Measurements from ENCODE around the gene ARHGEF7. TPM values are rescaled to one million over a fixed set of nuclear protein-coding genes. Genes with fewer than 3 reads are reported as not detected.
A peak's percentile ranks its signal among the peaks of the same experiment; 100 is the strongest.

ARHGEF7 gene
- polyA plus RNA-seq, 1 experiment = 40.3 TPM

DNA sequence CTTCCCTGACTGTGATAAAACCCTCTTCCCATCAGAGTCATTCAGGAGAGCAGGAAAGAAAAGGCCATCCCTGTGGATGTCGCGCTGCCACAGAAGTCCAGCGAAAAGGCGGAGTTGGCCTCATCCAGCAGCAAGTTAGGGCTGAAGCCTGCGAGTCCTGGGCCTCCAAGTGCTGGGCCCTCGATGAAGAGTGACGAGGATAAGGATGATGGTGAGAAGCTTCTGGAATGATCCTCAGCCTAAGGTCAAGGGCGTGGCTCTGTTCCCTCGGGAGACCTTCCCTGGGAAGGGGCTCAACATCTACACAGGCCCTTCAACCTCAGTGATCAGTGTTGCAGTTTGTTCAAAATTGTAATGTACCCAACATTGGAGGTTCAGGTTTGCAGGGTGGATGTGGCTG lies 227.6 kb downstream of the ARHGEF7 start:
- Histone ChIP-seq H3K27me3 (ENCODE audit: control insufficient read depth, insufficient read depth, low read length) (no peaks in the 10 kb centered on the region), H3K9me3 (ENCODE audit: control insufficient read depth, insufficient read depth, low read length) (peaks cover 13% of the 10 kb centered on the region), H3K27ac (ENCODE audit: low read depth, low read length) (no peak overlapping the region), H3K4me3 (ENCODE audit: low read depth, low read length) (no peak overlapping the region)
- CTCF ChIA-PET = no interaction called here
- TF ChIP-seq, protein P1, sequence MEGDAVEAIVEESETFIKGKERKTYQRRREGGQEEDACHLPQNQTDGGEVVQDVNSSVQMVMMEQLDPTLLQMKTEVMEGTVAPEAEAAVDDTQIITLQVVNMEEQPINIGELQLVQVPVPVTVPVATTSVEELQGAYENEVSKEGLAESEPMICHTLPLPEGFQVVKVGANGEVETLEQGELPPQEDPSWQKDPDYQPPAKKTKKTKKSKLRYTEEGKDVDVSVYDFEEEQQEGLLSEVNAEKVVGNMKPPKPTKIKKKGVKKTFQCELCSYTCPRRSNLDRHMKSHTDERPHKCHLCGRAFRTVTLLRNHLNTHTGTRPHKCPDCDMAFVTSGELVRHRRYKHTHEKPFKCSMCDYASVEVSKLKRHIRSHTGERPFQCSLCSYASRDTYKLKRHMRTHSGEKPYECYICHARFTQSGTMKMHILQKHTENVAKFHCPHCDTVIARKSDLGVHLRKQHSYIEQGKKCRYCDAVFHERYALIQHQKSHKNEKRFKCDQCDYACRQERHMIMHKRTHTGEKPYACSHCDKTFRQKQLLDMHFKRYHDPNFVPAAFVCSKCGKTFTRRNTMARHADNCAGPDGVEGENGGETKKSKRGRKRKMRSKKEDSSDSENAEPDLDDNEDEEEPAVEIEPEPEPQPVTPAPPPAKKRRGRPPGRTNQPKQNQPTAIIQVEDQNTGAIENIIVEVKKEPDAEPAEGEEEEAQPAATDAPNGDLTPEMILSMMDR (IDR thresholded peaks at IDR 0.05; ENCODE audit: low read depth, low read length) = no peak
- POLR2A ChIA-PET = no interaction called here
- DNase-seq (ENCODE audit: low read depth, low spot score) = no peak

DNA sequence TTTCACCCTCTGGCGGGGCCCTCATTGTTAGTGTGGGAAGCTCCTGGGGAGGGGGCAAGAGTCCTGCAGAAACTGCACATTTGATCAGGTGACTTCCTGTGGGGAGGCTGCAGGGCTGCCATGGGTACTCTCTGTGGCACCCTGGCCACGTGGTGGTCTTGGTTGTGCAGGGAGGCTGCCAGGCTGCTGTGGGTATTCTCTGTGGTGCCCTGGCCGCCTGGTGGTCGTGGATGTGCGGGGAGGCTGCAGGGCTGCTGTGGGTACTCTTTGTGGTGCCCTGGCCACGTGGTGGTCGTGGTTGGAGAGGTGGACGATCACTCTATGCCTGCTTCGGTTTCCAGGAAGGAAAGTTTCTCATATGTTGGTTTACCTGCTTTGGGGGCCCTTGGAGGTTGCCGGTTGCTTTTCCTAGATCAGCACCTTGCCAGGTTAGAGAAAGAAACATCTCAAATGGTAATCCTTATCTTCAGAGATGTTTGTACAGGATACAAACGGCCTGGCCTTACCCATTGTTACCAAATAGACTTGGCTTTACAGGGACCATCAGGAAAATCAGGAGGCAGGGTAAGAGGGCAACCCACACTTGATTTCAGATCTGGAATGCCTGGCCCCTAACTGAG lies 228.2 kb downstream of the ARHGEF7 start:
- Histone ChIP-seq H3K4me3 (ENCODE audit: low read depth, low read length) (no peak overlapping the region), H3K9me3 (ENCODE audit: control insufficient read depth, insufficient read depth, low read length) (peaks cover 13% of the 10 kb centered on the region; the same call in 1 of the 2 replicates), H3K27me3 (ENCODE audit: control insufficient read depth, insufficient read depth, low read length) (no peaks in the 10 kb centered on the region), H3K27ac (ENCODE audit: low read depth, low read length) (no peak overlapping the region)
- ChIA-PET POLR2A (no interaction called here), CTCF (no interaction called here)
- no peak for DNase-seq (ENCODE audit: low read depth, low spot score)
- TF ChIP-seq, protein P1 (IDR thresholded peaks at IDR 0.05; ENCODE audit: low read depth, low read length) = no peak

DNA sequence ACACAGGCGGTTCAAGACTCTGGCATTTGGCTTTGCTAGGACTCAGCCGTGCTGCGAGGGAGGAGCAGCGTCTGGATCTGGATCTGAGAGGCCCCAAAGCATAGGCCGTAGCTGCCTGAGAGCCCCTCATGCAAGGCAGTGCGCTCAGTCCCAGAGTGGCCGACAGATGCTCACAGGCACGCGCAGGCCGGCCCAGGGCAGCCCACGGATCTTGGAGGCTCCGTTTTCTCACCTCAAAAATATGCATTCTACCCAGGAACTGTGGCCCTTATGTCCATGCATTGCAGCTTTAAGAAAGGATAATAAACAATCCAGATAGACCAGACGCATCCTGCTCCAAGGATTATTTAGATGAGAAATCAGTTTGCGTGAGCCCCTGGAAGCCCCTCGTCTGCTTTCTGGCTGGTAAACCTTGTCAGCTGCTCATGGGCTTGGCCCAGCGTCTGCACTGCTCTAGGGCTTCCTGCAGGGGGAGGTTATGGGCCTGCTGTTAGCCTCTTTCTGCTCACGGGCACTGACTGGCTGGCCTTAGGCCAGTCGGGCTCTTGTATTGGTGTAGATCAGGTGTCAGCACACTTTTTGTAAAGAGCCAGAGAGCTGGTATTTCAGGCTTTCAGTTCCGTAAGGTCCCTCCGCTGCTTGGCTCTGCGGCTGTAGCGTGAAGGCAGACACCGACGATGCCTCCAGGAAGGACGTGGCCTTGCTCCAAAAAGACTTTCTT lies 229.5 kb downstream of the ARHGEF7 start:
- H3K27me3 ChIP-seq (ENCODE audit: control insufficient read depth, insufficient read depth, low read length) = no peaks in the 10 kb centered on the region
- H3K4me3 ChIP-seq (ENCODE audit: low read depth, low read length) = no peak overlapping the region
- ChIA-PET CTCF (interaction anchor here (0.5 to 1.3 kb wide), 6 partner anchors 8 to 145 kb away, joined by 3 to 8 read pairs (median 4); no protein-coding TSS in a partner anchor), POLR2A (interaction anchor here (1.6 kb wide), 1 partner anchor 63 kb away, joined by 5 read pairs; no protein-coding TSS in a partner anchor)
- peak overlapping the region; percentile 92 for H3K27ac ChIP-seq (ENCODE audit: low read depth, low read length)
- peaks cover 3% of the 10 kb centered on the region; the same call in 1 of the 2 replicates for H3K9me3 ChIP-seq (ENCODE audit: control insufficient read depth, insufficient read depth, low read length)
- TF ChIP-seq, protein P1 (IDR thresholded peaks at IDR 0.05; ENCODE audit: low read depth, low read length) = peak; percentile 80
- peak; percentile 93 for DNase-seq (ENCODE audit: low read depth, low spot score)

DNA sequence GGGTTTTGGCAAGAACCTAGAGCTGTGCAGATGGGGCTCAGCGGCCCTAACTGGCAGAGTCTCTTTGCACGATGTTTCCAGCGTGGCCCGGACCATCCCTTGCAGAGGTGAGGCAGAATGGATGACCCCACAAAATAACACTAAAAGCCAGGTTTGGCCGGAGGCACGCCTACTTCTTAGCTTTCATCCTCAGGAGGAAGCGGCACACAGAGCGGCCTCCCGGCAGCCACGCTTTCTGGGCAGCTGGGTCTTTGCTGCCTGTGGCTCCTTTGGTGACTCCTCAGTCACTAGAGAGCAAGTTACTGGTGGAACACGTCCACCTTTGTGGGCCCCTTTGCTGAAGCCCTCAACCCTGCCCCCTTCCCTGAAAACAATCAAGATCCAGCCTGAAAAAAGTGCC lies 230.6 kb downstream of the ARHGEF7 start:
- Histone ChIP-seq H3K4me3 (ENCODE audit: low read depth, low read length) (no peak overlapping the region), H3K27me3 (ENCODE audit: control insufficient read depth, insufficient read depth, low read length) (no peaks in the 10 kb centered on the region), H3K27ac (ENCODE audit: low read depth, low read length) (peak overlapping the region; percentile 21), H3K9me3 (ENCODE audit: control insufficient read depth, insufficient read depth, low read length) (peaks cover 3% of the 10 kb centered on the region; the same call in 1 of the 2 replicates)
- TF ChIP-seq, protein P1 (IDR thresholded peaks at IDR 0.05; ENCODE audit: low read depth, low read length) = no peak
- CTCF ChIA-PET = interaction anchor here (0.8 kb wide), 1 partner anchor 53 kb away, joined by 4 read pairs; no protein-coding TSS in a partner anchor
- POLR2A ChIA-PET = interaction anchor here (0.6 to 1.6 kb wide), 2 partner anchors 64 to 630 kb away, joined by 3 to 5 read pairs; no protein-coding TSS in a partner anchor
- no peak for DNase-seq (ENCODE audit: low read depth, low spot score)

All from AG04450 (cell line).